Upper lobe of left lung (tissue), 6 donors: ENCODE data around the gene PLEKHO1. TPM values are rescaled to one million over a fixed set of nuclear protein-coding genes. Genes with fewer than 3 reads are reported as not detected.
"Not testable (repeated sequence)": the region's sequence is repeated elsewhere in the genome, so short reads cannot be mapped to it uniquely, and the experiment has no call there.

Experiments used
- ATAC-seq, 2 donors: fragments of 200-7000 bp; cut with Tn5 transposase; one replicate each; pipeline ENCODE4 v1.9.1; 2022; ENCODE audit warnings: mild to moderate bottlenecking in 2 of 2, moderate library complexity in 2 of 2; ENCODE audit not compliant: low FRiP score in 2 of 2
- DNase-seq, 2 donors: peaks; one replicate each; pipeline ENCODE4 v3.0.0-alpha.2; 2019 to 2020
- H3K27ac ChIP-seq, 4 donors: fragments of 200-600 bp; sonication (generic); one replicate each; pipeline ENCODE4 v1.5.1; 2016 to 2019
- H3K27me3 ChIP-seq, 4 donors: fragments of 200-600 bp; sonication (generic); one replicate each; pipeline ENCODE4 v1.5.1; 2017 to 2019
- H3K36me3 ChIP-seq, 4 donors: fragments of 200-600 bp; sonication (generic); one replicate each; pipeline ENCODE4 v1.5.1; 2016 to 2019
- H3K4me1 ChIP-seq, 4 donors: fragments of 200-600 bp; sonication (generic); one replicate each; pipeline ENCODE4 v1.5.1; 2018 to 2019
- H3K4me3 ChIP-seq, 4 donors: fragments of 200-600 bp; sonication (generic); one replicate each; pipeline ENCODE4 v1.5.1; 2017 to 2019; ENCODE audit warnings: mild to moderate bottlenecking in 2 of 4, moderate library complexity in 1 of 4
- H3K9me3 ChIP-seq, 4 donors: fragments of 200-600 bp; sonication (generic); one replicate each; pipeline ENCODE4 v1.5.1; 2018 to 2019
- EP300 ChIP-seq, 4 donors: sonication (generic); formaldehyde crosslinking; IDR thresholded peaks; one replicate each; pipeline ENCODE4 v1.5.1; 2017; ENCODE audit warnings: antibody characterized with exemption in 4 of 4, control low read depth in 2 of 4
- POLR2A ChIP-seq, 4 donors: fragments of 450-650 bp; IDR thresholded peaks; one replicate each; pipeline ENCODE4 v1.5.1; 2016 to 2017; ENCODE audit warnings: antibody characterized with exemption in 4 of 4, mild to moderate bottlenecking in 2 of 4
- POLR2AphosphoS5 ChIP-seq, 2 donors: sonication (generic); formaldehyde crosslinking; IDR thresholded peaks; one replicate each; pipeline ENCODE4 v1.5.1; 2017; ENCODE audit warnings: antibody characterized with exemption in 2 of 2
- WGBS, 2 donors: methylation state at CpG; one replicate each; pipeline ENCODE4 v1.1.5; 2017 to 2018; 5-methylcytosine and 5-hydroxymethylcytosine counted together
- total RNA-seq, 6 donors: library from RNA; depleted of rRNA in 4 of 6; stranded (reverse); fragments of >200 nt in 4 of 6; gene quantifications; one replicate each; pipeline versions ENCODE4 v1.1.0 to v1.2.1, GENCODE V29; 2016 to 2021
- TF ChIP-seq, protein P1 (sequence below), 6 experiments: fragments of 450-650 bp in 4 of 6; fragments of 200-600 bp in 2 of 6; sonication (generic) in 2 of 6; IDR thresholded peaks; one replicate each; pipeline ENCODE4 v1.5.1; 2016 to 2019; ENCODE audit warnings: antibody characterized with exemption in 6 of 6
- donor health status: DM: no; HTN: no; CAD: no; lungs with moderate emphysema.
- donor health status: DM: no; HTN: yes; CAD: no; lungs with severe emphysema.

PLEKHO1 gene
- total RNA-seq, 6 donors from 2014 or later = 27.8 to 111 (median 61.9) TPM

DNA sequence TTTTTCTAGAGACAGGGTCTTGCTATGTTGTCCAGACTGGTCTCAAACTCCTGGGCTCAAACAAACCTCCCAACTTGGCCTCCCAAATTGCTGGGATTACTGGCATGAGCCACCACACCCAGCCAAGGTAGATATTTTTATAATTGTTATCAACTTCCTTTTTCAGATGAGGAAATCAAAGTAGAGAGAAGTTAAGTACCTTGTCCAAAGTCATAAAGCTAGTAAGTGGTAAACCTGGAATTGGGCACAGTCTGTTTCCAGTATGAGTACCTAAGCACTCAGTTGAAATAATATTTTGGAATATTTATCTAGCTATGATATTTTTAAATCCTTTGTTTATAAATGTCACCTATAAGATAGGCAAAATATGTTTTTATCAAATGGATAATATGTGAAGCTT is 22.3 kb upstream of the PLEKHO1 start:
- DNase-seq (no peak), ATAC-seq (no peak)
- no peaks in the 10 kb centered on the region for H3K4me1 ChIP-seq
- peaks cover 0 to 4% (median 0%) of the 10 kb centered on the region in 4 donors for H3K36me3 ChIP-seq
- H3K4me3 ChIP-seq = no peak overlapping the region
- no peaks in the 10 kb centered on the region for H3K9me3 ChIP-seq
- H3K27me3 ChIP-seq = no peaks in the 10 kb centered on the region
- H3K27ac ChIP-seq = no peak overlapping the region
- TF ChIP-seq EP300 (IDR thresholded peaks at IDR 0.05) (no peak), POLR2A (IDR thresholded peaks at IDR 0.05) (no peak), POLR2AphosphoS5 (IDR thresholded peaks at IDR 0.05) (no peak)
- TF ChIP-seq, protein P1, sequence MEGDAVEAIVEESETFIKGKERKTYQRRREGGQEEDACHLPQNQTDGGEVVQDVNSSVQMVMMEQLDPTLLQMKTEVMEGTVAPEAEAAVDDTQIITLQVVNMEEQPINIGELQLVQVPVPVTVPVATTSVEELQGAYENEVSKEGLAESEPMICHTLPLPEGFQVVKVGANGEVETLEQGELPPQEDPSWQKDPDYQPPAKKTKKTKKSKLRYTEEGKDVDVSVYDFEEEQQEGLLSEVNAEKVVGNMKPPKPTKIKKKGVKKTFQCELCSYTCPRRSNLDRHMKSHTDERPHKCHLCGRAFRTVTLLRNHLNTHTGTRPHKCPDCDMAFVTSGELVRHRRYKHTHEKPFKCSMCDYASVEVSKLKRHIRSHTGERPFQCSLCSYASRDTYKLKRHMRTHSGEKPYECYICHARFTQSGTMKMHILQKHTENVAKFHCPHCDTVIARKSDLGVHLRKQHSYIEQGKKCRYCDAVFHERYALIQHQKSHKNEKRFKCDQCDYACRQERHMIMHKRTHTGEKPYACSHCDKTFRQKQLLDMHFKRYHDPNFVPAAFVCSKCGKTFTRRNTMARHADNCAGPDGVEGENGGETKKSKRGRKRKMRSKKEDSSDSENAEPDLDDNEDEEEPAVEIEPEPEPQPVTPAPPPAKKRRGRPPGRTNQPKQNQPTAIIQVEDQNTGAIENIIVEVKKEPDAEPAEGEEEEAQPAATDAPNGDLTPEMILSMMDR (IDR thresholded peaks at IDR 0.05) = no peak

DNA sequence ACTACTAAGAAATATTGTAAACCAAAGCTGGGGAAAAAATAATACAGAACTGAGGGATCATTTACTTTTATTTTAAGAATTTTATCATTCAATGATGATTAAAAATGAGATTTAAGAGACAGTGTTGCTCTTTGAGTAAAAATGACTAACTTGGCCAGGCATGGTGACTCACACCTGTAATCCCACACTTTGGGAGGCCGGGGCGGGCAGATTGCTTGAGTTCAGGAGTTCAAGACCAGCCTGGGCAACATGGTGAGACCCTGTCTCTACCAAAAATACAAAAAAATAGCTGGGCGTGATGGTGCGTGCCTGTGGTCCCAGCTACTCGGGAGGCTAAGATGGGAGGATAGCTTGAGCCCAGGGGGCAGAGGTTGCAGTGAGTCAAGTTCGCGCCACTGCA is 21.8 kb upstream of the PLEKHO1 start:
- no peak overlapping the region for H3K4me3 ChIP-seq
- ATAC-seq (no peak), DNase-seq (no peak)
- no peaks in the 10 kb centered on the region for H3K9me3 ChIP-seq
- H3K27ac ChIP-seq = no peak overlapping the region
- H3K36me3 ChIP-seq = peaks cover 0 to 4% (median 0%) of the 10 kb centered on the region in 4 donors
- TF ChIP-seq EP300 (IDR thresholded peaks at IDR 0.05) = no peak
- TF ChIP-seq, protein P1 (IDR thresholded peaks at IDR 0.05) = no peak
- TF ChIP-seq POLR2AphosphoS5 (IDR thresholded peaks at IDR 0.05) = no peak
- TF ChIP-seq POLR2A (IDR thresholded peaks at IDR 0.05) = no peak
- H3K27me3 ChIP-seq = no peaks in the 10 kb centered on the region
- 91 to 95% methylated on average over 7 of the region's 7 CpGs for WGBS, 2 donors
- H3K4me1 ChIP-seq = no peaks in the 10 kb centered on the region

DNA sequence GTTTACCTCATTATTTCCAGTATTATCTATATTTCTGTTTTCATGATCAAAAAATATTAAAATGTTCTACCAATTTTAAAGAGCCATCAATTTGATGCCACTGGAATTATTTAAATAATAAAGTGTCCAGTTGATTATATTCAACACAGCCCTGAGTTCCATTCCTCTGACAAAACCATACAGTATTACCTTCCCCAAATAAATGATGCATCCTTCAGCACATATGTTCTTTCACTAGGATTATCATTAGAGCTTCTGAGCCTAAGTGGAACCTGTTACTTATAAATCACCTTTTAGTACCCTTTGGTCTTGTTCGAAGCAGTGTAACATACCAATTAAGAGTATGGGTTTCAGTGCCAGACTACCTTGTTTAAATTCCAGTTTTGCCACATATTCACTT is 17.3 kb upstream of the PLEKHO1 start:
- H3K9me3 ChIP-seq = no peaks in the 10 kb centered on the region
- no peaks in the 10 kb centered on the region for H3K4me1 ChIP-seq
- DNase-seq (no peak), ATAC-seq (no peak)
- no peaks in the 10 kb centered on the region for H3K27me3 ChIP-seq
- H3K36me3 ChIP-seq = peaks cover 0 to 3% (median 1%) of the 10 kb centered on the region in 4 donors
- no peak overlapping the region for H3K27ac ChIP-seq
- no peak overlapping the region for H3K4me3 ChIP-seq
- TF ChIP-seq EP300 (IDR thresholded peaks at IDR 0.05) (no peak), POLR2AphosphoS5 (IDR thresholded peaks at IDR 0.05) (no peak), POLR2A (IDR thresholded peaks at IDR 0.05) (no peak)
- TF ChIP-seq, protein P1 (IDR thresholded peaks at IDR 0.05) = no peak
- 93 to 100% methylated on average over 1 of the region's 1 CpG for WGBS, 2 donors

DNA sequence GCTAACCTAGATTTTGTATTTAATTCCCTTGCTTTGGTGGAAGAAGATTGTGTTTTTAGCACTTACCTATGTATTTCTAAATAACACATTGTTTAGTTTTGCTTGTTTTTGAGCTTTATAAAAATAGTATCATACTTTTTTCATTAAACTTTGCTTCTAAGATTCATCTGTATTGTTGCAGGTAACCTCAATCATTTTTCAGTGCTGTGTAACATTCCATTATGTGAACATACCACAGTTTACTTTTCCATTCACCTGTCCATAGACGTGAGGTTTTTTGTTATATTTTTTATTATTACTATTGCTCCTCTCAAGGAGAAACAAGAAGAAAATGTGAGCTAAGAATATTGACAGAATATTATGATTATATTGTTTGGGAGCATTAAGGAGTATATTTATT is 15.2 kb upstream of the PLEKHO1 start:
- Histone ChIP-seq H3K27ac (no peak overlapping the region), H3K9me3 (no peaks in the 10 kb centered on the region), H3K27me3 (no peaks in the 10 kb centered on the region), H3K4me3 (no peak overlapping the region), H3K4me1 (no peaks in the 10 kb centered on the region), H3K36me3 (peaks cover 0 to 3% (median 0%) of the 10 kb centered on the region in 4 donors)
- TF ChIP-seq POLR2AphosphoS5 (IDR thresholded peaks at IDR 0.05) (no peak), POLR2A (IDR thresholded peaks at IDR 0.05) (no peak), EP300 (IDR thresholded peaks at IDR 0.05) (no peak)
- TF ChIP-seq, protein P1 (IDR thresholded peaks at IDR 0.05) = no peak
- ATAC-seq (no peak), DNase-seq (no peak)
- WGBS, 2 donors = 96 to 98% methylated on average over 1 of the region's 1 CpG

DNA sequence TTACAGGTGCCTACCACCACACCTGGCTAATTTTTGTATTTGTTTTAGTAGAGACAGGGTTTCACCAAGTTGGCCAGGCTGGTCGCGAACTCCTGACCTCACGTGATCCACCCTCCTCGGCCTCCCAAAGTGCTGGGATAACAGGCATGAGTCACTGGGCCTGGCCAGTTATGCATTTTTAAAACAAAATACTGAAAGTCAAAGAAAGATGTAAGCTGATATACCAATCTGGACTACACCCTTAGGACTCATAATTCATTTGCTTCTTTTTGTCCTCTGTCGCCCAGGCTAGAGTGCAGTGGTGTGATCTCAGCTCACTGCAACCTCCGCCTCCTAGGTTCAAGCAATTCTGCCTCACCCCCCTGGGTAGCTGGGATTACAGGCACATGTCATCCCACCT is 14.3 kb upstream of the PLEKHO1 start:
- not testable (repeated sequence) for H3K4me1 ChIP-seq, DNase-seq, H3K27me3 ChIP-seq, H3K4me3 ChIP-seq, ATAC-seq, H3K36me3 ChIP-seq, H3K9me3 ChIP-seq, H3K27ac ChIP-seq
- 97 to 98% methylated on average over 6 of the region's 6 CpGs for WGBS, 2 donors
